ENCODE results near the gene KCNG2.

The KCNG2 gene

DNA sequence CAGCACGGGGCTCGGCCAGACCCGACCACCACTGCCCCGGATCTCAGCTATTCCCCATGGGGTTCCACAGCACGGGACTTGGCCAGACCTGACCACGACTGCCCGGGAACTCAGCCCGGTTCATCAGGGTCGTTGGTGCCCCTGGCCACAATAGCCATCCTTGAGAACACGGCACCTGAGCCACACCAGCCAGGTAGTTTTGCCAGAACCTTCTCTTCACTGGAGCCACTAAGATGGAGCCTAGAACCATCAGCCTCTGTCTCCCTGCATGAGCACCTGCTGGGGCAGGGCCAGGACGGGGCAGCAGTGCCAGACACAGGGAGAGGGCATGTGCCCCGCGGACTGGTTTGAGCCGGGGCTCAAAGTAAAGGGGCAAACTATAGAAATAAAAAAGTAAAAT lies 11.4 kb upstream of the KCNG2 start:
- no peak for ATAC-seq

DNA sequence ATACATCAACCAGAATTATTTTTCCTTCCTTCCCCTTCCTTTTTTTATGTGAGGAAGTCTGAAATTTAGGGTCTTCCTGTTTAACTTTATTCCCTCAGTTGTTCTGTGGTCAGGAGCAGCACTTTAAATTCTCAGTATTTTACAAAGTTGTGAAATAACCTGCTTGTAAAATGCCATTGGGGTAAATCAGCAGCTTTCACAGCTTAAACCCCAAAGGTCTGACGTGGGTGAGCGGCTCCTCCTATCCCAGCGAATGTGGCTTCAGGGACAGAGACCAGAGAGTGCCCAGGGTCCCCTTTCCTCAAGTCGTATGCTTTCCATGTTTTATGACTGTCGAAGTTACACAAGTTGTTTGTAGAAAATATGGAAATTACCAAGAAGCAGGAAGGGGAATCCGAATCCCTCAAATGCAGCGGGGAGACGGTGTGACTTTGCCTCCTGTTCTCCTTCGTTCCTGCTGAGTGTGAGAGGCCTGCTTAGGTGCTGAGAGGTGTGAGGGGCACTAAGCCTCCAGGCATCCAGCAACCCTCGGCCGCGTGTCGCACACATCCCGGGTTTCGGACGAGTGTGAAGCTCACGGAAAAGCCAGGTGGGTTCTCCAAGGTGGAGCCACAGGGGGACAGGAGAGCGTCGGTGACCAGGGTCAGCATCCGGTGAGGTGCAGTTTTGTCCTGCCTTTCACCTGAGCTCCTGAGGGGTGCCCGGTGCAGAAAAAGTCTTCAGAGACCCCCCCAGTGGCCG lies 10.8 kb upstream of the KCNG2 start:
- no peak for ATAC-seq

DNA sequence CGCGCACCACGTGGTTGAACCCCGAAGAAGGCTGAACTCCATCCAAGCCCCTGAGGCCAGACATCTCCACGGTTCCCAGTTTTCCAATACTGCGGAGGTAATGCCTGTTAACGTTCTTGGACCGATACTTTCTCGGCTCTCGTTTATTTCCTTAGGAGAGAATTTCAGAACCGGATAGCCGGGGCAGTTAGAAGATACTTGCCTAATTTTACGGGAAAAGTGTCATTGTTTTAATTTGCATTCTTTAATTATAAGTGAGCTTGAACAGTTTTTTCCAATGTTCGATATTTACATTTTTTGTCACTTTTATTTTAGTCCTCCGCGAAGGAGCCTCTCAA lies 10.2 kb upstream of the KCNG2 start:
- no peak for ATAC-seq

DNA sequence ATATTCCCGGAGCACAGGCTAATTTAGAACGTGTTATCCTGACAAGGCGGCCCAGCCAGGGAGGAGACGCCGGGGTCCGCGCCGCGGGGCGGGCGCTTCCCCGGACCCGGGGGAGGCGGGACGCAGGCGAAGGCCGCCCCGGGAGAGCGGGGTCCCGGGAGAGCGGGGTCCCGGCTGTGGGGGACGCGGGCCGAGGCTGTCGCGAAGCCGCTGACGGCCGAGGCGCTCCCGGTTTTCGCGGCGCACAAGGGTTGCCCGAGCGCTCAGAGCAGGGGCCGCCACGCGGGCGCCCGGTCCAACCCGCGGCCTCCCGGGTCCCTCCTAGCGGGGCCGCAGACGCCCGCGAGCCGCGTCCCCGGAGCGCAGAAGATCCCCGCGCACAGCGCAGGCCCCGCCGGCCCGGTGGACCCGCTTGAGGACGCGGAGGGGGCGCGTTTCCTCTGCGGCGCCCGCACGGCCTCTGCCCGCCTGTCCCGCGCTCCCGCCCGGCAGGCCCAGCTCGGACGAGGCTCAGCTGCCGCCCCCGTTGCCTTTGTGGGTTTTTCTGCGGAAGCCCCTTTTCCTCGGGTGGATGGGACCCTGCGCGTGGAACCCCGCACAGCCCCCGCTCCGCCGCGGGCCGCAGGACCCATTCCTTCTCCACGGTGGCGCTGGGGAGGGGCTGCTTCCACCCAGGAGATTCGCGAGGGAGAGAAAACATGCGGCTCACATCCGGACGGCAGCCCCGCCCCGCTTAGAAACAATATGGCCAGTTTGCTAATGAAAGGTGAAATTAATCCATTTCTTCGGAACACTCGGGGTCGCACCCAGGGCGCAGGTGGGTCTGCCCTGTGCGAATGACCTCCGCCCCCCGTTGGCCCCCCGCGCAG lies 9.6 kb upstream of the KCNG2 start:
- ATAC-seq, result no peak

DNA sequence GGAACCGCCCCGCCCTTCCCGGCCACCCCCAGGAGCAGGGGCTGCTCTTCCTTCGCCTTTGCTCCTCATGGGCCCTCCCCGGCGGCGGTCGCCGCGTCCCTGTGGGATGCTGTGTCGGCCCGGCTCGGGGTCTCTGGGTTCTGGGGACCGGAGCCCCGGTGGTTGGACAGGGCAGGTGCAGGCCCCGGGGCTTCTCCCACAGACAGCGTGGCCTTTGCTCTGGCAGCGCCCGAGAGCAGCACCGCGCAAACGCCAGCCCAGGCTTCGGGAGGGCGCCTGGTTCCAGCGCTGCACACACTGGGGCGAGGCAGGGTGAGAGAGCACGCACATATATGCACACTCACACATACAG lies 9.0 kb upstream of the KCNG2 start:
- ATAC-seq, result no peak

DNA sequence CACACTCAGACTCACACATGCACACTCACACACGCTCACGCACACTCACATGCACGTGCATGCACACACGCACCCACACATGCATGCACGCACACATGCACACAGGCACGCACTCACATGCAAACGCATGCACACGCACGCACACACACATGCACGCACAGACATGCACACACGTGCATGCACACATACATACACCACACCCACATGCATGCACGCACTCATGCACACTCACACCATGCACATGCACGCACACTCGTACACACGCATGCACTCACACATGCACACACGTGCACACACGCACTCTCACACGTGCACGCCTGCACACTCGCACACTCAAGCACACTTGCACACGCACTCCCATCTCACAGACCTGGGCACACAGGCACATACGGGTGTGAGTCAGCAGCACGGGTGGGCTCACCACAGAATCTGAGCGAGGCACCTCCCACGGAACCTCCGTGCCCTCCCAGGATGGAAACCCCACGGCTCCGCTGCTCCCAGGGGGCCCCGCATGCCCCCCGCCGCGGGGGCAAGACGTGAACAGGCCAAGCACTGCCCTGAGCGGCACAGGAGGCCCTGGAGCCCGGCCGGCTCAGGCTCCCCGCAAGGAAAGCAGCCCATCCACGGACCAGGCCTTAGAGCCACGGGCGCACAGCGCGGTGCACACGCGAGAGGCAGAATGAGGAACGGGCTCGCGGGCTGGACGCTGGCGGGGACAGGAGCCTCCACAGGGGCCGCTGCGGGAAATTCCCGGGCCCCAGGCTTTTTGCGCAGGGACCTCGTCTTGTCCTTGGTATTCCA lies 8.4 kb upstream of the KCNG2 start:
- no peak for ATAC-seq

DNA sequence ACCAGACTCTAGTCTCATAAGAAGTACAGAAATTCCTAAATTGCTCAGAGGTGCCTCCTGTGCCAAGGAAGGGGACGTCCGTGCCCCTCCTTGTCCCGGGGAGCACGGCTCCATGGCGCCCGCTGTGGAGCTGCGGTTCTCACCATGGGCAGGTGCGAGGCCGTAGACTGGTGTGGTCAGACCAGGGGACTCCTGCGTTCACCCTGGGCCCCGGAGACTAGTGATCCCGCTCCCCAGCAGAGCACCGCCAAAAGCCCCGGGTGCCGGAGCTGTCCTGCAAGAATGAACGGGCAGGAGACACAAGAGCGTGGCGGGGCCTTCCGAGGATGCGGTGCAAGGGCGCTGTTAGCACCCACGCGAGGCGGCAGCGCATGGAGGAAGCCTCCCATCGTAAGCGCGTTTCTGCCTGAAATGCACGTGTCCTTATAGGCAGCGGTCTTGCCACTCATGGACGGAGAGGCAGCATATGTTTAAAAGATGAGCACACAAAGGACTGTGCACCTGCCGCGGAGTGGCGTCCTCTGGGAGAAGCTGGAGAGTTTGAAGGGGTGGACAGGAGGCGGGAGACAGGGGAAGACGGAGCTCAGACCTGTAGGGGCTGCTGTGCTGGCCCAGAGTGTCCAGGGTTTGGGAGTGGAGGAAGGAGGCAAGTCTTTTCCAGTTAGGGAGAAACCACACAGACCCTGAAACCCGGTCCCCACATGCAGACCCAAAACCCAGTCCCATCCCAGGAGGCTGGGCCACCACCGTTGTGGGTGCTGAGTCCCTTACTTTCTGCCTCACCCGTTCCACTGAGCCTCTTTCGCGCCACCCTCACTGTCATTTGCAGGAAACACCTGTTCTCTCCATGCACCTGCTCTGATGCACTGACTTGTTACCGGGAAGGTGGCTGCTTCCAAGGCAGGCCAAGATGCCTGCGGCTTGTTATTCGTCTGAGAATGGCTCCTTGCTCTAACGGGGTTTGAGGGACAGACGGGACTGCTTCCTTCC lies 7.5 kb upstream of the KCNG2 start:
- ATAC-seq, result no peak

DNA sequence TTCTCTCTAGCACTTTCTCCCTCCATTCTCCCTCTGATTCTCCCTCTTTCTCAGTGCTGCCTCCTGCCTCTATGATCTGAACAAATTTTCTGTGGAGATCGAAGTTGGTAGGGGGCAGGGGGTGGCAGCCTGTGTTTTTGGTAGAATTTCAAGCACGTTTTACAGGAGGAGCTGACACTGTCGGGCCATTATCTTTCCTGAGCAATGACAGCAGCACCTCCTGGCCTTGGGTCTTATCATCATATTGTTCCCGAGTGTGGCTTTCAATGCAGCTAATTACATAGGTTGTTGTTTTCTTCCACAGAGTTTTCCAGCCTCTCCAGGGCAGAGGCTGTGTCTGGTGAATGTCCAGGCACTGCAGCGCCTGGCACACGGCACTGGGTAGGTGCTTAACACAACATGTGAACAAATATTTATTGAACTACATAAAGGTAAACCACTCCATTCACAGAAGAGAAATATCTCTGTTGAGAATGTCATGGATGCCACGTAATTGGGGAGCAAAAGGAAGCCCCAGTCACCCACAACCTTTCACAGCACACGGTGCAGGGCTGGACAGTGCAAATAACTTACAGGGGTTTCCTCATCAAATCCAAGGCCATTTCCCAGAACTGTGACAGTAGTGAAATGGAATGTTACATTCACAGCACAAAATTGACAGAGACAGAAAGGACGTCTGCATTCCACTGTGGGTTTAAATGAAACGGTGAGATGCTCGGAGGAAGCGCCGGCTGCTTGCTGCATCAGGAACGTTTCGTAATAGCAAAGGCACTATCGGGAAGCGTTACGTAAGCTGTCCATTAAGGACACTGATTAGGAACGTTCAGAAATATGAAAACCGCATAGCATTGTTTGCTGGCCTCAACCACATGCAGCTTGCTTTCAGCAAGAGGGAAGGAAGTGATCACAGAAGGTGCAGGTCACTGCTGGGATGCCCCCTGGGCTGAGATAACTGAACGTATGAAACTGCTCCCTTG lies 6.5 kb upstream of the KCNG2 start:
- no peak for ATAC-seq

DNA sequence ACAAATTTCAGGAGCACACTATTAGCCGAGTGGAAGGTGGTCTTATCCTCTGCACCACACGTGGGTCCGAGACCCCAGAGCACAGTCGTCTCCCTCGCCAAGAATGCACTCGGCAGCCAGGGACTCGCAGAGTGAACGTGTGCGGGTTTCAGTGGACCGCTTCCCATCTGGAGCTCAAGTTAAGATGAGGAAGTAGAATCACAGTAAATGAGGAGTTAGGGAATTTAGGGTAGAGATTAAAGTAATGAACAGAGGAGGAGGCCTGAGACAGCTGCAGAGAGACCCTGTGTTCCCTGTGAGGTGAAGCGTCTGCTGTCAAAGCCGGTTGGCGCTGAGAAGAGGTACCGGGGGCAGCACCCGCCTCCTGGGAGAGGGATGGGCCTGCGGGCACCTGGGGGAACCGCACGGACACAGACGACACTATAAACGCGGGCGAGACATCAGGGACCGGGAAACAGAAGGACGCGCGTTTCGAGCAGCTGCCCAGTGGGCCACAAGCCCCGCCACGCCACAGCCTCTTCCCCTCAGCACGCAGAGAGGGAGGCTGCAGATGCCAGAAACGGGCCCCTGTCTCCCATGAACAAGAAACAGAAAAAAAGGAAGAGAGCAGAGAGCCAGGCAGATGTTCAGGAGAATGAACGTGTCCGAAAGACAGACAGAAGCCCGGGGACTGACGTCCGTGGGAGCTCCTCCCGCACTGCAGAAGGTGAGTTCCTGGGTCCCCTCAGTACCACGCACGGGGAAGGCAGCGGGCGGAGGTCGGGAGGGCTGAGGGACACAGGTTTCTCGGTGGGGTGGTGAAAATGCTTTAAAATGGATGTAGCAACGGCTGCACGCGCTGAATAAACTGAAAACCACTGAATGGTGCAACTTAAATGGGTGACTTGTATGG lies 5.4 kb upstream of the KCNG2 start:
- no peak for ATAC-seq

DNA sequence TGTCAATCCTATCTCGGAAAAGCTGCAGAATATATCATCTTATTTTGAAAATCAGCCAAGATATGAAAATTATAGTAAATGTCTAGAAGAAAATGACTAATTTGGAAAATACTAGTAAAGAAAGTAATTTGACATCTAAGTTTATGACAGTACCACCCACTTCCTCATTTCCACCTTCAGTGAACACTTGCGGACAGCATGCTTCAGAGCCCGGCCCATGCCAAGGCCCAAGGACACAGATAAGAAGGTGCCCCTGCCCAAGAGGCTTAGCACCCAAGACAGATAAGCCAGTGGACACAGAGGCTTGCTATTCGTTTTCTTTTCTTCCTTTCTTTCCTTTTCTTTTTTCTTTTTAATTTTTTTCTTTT lies 4.8 kb upstream of the KCNG2 start:
- ATAC-seq, result no peak

DNA sequence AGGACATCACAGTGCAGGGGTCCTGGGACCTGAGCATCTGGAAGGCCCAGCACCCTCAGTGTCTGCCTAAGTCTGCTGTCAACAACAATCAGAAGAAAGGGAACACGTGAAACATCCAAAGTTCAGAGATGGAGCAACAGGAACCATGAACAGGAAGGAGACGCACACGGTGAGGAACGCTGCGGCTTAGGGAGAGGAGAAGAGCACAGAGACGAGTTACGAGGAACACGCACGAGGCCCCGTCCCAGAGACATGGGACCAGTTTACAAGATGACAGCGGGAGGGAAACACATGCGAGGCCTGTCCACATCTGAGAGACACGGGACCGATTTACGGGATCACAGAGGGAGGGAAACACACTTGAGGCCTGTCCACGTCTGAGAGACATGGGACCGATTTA lies 2.9 kb upstream of the KCNG2 start:
- ATAC-seq, result no peak

DNA sequence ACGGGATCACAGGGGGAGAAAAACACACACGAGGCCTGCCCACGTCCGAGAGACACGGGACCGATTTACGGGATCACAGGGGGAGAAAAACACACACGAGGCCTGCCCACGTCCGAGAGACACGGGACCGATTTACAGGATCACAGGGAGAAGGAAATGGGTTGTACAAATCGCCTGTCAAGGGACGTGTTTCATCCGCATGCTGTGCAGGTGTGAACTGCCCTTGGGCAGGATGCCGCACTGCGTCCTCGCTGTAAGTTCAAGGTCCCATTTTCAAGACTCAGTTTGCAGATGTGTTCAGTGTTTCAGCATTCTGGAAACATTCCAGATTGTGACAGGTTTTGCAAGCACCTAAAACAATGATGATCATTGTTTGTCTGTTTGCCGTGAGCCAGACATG lies 2.3 kb upstream of the KCNG2 start:
- no peak for ATAC-seq

DNA sequence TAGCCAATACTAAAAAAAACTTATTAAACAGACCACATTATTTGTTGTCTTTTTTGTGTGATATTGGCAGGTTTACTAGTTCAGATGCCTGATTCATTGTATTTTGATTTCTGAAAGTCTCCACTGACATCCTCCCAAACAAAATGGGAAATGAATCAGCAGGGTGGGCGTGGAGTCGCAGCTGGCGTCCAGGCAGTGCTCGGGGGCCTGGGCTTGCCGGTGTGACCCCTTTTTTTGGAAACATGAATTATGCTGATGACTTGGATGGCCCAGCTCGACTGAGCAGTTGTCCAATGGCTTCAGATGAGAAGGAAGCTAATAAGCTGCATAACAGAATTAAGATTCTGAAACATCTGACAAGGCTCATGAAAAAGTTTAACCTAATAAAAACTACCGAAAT lies 1.7 kb upstream of the KCNG2 start:
- ATAC-seq, result no peak

DNA sequence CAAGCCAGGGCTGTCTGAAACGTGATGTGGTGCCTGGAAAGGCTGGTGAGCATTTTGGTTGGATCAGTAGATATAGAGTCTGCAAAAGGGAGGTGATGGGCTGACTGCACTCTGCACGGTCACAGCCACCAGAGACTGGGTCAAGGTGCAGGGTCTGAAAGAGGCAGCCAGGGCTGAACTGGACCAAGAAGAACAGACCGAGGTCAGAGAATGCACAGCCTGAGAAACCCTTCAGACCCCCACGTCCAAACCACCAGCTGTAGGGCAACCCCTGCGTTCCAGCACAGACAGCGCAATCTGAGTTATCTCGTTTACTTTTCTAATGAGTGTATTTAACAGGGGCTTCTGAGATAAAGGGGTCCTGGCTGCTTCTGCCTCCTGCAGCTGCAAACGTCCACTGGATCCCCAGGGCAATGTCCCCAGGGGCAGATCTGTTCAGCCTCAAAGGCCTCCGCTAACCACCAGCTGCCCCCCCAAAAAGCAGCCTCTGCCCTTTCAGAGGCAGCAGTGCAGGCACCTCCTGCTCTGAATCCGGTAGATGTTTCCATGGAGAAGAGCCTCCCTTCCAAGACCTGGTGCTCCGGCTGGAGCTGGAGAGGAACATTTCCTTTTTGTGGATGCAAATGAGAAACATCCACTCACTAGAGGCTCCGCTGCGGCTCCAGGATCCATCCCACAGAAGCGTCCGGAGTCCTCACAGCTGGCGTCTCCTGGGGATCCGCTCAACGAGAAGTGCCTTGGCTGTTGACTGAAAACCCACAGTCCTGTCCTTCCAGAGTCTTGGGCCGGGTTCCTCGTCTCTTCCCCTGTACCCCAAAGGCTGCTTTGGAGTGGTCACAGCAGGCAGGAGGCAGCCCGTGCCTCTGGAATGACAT lies 970 bp upstream of the KCNG2 start:
- ATAC-seq, result no peak

DNA sequence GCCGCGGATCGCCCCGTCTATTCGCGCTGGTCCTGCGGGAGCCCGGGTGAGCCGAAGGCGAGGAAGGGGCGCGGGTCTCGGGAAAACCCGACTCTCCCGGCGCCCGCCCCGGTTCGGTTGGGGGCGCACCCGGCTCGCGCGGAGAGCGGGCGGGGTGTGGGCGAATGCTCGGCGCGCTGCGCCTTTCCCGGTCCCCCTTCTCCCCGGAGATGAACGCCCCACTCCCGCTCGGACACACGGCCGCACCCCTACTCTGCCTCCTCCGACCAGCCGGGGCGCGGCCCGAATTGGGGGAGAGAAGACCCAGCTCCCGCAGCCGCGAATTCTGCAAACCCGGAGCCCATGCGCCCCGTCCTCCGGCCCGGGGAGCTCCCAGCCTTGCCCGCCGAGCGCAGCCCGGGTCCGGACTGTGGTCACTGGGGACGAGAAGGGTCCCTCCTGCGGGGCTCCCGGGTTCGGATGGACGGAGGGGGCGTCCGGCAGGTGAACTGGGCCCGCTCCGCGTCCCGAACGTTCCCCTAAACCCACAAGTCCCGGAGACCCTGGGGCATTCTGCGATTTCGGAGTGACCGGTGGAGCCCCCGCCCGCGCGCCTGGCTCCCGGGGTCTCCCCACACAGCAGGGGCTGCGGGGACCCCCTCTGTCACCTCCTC lies 734 bp downstream of the KCNG2 start:
- ATAC-seq, result no peak

DNA sequence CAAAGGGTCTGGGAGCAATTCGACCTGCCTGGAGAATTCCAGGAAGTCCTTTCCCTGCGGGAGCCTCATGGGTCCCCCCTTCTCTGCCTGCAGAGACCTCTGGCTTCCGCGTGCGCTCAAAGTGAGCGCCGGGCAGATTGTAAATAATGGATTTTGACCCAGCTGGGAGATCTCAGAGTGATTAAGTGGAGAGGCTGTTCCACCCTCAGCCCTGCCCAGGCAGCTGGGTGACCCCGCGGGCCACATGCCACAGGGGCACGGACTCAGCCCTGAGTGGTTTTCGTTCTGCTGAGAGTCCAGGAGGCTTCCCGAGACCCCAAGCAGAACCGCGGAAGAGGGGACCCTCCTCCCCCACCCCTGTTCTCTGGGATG lies 1.2 kb downstream of the KCNG2 start:
- no peak for ATAC-seq

DNA sequence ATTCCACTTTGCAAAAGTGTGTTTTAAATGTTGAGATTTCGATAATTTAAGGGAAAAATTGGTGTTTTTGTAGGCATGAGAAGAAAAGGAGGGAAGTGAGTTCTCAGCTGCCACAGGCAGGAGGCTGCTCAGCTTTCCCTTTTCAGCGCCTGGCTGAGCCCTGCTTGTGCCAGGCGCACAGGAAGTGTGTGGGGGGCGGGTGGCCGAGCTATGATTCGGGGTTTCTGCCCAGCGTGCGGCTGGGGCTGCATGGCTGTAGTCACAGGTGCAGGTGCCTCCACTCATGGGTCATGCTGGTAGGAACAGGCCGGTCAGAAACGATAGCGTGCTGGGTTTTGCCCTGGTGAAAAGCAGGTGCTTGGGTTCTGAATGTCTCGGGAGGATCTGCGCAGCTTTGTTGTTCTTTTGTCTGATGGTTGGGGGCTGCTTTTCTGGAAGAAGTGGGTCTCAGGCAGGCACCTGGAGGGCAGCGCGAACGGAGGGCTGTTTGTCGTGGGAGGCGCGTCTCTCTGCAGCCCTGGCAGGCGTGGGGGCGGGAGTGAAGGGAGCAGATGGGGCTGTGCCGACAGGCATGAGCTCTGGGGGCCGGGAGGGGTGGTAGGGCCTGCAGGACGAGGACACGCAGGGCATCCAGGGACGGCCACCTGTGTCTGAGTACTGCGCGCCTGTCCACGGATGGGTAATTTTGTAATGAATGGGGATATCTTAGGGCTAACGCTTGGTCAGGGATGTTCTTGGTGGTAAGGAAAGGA lies 2.1 kb downstream of the KCNG2 start:
- ATAC-seq, result no peak

All from activated CD4-positive, CD25-positive, alpha-beta regulatory T cell treated with anti-CD3 and anti-CD28 coated beads, Interleukin-2, amount 50 U/mL, for 24 hours (primary cell).